Measurements from ENCODE around the gene ZNF169. TPM values are rescaled to one million over a fixed set of nuclear protein-coding genes. Genes with fewer than 3 reads are reported as not detected.
A peak's percentile ranks its signal among the peaks of the same experiment; 100 is the strongest.
"Not testable (repeated sequence)": the region's sequence is repeated elsewhere in the genome, so short reads cannot be mapped to it uniquely, and the experiment has no call there.

Gene ZNF169
- total RNA-seq = 7.1 and 9.4 TPM in 2 replicates

DNA sequence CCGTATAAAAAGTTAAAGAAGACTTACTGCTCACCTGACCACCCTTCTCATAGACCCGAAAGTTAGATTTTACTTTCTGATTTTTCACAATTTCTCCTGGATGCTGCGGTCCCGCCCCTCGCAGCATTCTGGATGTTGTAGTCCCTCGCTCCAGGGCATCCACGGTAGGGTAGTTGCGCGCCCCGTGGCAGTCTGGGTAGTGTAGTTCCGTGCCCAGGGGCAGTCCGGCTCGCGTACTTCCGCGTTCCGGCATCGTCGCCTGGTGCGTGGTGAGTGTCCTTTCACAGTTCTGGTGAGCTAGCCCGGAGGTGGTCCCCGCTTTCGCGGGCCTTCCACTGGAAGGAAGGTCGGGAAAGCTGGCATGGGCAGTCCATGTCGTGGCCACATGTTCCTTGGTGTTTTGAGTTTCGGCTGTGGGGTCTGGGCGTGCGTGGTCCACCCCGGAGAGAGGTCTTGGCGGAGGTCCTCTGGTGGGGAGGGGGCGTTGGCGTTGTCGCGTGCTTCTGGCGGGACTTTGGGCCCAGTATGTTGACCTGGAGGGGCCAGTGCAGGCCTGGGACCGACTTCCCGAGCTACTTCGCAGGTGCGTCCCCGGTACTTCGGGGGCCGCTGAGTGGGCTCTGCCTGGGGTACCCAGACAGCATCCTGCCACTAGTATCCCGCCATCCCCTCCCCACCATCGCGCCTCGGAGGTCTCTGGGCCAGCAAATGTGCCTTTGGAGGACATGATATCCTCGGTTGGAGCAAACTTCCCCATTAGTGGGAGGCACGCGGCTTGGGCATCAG is at the start of gene ZNF169:
ZNF169 (plus strand) TSS at position 222 of the 786 bp plus-strand sequence. CDS start 19,515 bp downstream, outside the sequence.
- Mint-ChIP-seq H3K27ac (peak within 1 kb of the TSS; percentile 98), H3K4me3 (peak within 1 kb of the TSS; percentile 99), H3K4me1 (peaks cover 15% of the 10 kb centered on the region), H3K36me3 (ENCODE audit: low read depth) (peaks cover 12% of the 10 kb centered on the region), H3K27me3 (peaks cover 14% of the 10 kb centered on the region), H3K9me3 (no peaks in the 10 kb centered on the region)
- intact Hi-C loops (cut with micrococcal nuclease) = loop anchor here (1.0 to 5.0 kb wide), 2 partner anchors 93 to 468 kb away; partner anchors contain the start of gene AOPEP
- DNase-seq = peak; percentile 96

DNA sequence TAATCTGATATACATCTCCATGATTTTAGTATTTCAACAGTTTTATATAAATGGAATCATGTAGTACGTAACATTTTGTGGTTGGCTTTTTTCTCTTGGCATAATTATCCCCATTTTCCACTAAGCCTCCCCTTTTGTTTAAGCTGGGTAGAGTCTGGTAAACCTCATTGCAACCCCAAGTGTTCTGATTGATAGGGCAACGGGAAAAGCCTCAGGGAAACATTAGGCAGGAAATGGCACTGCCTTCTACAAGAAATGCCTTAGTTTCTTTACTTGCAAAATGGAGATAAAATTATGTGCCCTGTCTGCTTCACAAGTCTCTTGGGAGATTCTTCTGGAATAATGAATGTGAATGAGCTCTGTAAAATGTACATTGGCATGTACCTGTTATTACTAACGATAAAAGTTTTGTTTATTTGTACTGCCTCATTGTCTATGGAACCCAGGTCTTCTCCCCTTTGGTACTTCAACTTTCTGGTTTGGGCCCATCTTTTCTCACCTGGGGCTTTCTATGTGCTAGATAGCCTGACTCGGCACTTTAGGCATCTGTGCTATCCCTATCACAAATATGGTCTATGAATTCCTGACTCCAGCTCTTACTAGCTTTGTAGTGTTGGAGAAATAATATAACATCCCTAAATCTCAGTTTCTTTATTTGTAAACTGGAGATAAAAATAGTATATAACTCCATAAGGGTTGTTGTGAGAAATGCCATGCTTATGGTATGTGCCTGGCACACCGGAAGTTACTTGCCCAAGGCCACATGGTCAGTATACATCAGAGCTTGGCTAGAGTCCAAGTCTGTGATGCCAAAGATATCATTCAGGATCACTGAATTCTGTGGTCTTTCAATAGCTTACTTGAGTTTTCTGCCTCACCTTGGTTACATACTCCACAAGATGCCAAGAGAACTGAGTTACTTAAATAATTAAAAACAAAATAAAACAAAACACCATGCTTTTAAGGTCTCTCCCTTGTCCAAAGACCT is 48.2 kb upstream of the ZNF169 start:
- Mint-ChIP-seq H3K36me3 (ENCODE audit: low read depth) (no peaks in the 10 kb centered on the region), H3K27me3 (peaks cover 7% of the 10 kb centered on the region), H3K9me3 (no peaks in the 10 kb centered on the region), H3K4me3 (no peak overlapping the region), H3K4me1 (peaks cover 4% of the 10 kb centered on the region), H3K27ac (no peak overlapping the region)
- no peak for DNase-seq
- intact Hi-C loops (cut with micrococcal nuclease) = loop anchor here (10.0 kb wide), 1 partner anchor 76 kb away; no protein-coding TSS in a partner anchor

DNA sequence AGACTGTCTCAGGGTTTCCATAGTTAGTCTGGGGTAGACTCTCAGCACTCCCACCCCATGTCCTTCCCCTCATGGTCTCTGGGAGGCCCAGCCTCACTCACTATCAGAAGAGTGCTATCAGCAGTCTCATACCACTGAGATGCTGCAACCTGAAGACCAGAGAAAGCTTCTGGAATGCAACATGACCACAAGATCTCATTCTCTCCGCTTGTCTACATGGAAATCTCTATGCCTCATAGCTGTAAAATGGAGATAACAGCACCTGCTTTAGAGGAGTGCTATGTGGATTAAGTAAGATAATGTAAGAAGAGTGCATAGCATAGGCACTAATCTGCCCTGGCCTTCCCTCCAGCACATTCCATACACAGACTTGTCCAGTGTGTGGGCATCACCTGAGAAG is 47.0 kb upstream of the ZNF169 start:
- Mint-ChIP-seq H3K9me3 (no peaks in the 10 kb centered on the region), H3K4me3 (no peak overlapping the region), H3K27me3 (peaks cover 11% of the 10 kb centered on the region), H3K36me3 (ENCODE audit: low read depth) (no peaks in the 10 kb centered on the region), H3K27ac (no peak overlapping the region), H3K4me1 (peaks cover 4% of the 10 kb centered on the region)
- no peak for DNase-seq
- intact Hi-C loops (cut with micrococcal nuclease) = loop anchor here (10.0 kb wide), 1 partner anchor 77 kb away; no protein-coding TSS in a partner anchor

DNA sequence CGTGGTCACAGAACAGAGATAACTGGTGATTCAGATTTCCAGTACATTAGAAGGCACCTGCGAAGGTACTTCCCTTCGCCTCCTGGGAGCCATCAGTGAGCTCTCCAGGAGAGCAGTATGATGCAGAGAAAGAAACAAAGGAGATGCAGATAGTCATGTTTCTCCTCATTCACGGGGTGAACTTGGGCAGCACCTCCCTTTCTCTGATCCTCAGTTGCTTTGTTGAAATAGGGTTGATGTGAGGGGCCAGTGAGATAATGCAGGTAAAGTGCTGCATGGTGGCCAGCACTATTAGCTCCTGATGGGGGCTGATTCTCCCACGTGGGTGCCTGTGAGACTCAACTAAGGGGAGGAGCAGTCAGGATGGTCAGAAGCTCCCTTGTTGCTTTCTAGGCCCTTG is 46.6 kb upstream of the ZNF169 start:
- DNase-seq = no peak

DNA sequence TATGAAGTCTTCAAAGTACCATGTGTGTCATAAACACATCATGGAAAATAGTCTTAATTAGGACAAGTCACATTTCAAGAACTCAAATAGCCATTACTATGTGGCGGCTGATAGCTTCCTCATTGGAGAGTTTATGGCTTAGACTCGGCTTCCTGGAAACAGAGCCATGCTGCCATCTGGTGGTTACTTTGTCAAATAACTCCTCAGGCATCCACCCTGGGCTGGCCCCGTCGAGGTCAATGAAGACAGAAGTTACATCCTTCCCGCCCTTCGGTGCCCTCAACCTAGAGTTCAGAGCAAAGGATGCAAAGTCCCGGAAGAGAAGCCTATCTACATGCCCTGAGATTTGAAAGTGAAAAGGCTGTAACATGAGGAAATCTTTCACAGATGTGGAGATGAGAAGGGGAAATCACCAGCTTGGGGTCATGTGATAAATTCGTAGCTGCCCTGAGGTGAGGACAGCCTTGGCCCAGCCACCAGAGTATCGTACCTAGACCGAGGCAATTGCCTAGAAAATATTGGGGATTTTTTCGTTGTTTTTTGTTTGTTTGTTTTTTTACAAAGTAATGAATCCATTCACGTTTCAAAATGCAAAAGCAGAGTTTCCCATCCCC is 45.5 kb upstream of the ZNF169 start:
- peak overlapping the region; percentile 64 for H3K27ac Mint-ChIP-seq
- peaks cover 12% of the 10 kb centered on the region for H3K27me3 Mint-ChIP-seq
- H3K9me3 Mint-ChIP-seq = no peaks in the 10 kb centered on the region
- DNase-seq = peak; percentile 91
- no peaks in the 10 kb centered on the region for H3K36me3 Mint-ChIP-seq (ENCODE audit: low read depth)
- peak overlapping the region; percentile 33 for H3K4me3 Mint-ChIP-seq
- intact Hi-C loops (cut with micrococcal nuclease) = loop anchor here (1.0 to 10.0 kb wide), 3 partner anchors 79 to 199 kb away; no protein-coding TSS in a partner anchor
- H3K4me1 Mint-ChIP-seq = peaks cover 4% of the 10 kb centered on the region

More for the DNA sequence above, 46.6 kb upstream of the ZNF169 start:
- Mint-ChIP-seq H3K9me3 (no peaks in the 10 kb centered on the region), H3K27me3 (peaks cover 11% of the 10 kb centered on the region), H3K4me3 (no peak overlapping the region), H3K27ac (no peak overlapping the region), H3K4me1 (peaks cover 4% of the 10 kb centered on the region), H3K36me3 (ENCODE audit: low read depth) (no peaks in the 10 kb centered on the region)
- intact Hi-C loops (cut with micrococcal nuclease) = loop anchor here (10.0 kb wide), 1 partner anchor 78 kb away; no protein-coding TSS in a partner anchor

DNA sequence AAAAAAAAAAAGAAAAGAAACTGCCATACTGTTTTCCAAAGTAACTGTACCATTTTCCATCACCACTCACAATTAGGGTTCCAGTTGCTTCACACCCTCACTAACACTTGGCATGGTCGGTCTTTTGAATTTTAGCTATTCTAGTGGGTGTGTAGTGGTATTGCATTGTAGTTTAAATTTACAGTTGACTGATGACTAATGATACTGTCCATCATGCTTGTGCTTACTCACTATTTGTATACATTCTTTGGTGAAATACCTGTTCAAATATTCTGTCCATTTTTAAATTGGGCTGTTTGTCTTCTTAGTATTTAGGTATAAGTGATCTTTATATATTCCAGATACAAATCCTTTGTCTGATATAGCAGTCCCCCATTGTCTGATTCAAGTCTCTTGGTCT is 36.2 kb upstream of the ZNF169 start:
- H3K4me3 Mint-ChIP-seq = no peak overlapping the region
- H3K27ac Mint-ChIP-seq = no peak overlapping the region
- H3K27me3 Mint-ChIP-seq = peaks cover 28% of the 10 kb centered on the region
- intact Hi-C loops (cut with micrococcal nuclease) = no loop called here
- H3K4me1 Mint-ChIP-seq = no peaks in the 10 kb centered on the region
- no peak for DNase-seq
- H3K36me3 Mint-ChIP-seq (ENCODE audit: low read depth) = no peaks in the 10 kb centered on the region
- H3K9me3 Mint-ChIP-seq = no peaks in the 10 kb centered on the region

DNA sequence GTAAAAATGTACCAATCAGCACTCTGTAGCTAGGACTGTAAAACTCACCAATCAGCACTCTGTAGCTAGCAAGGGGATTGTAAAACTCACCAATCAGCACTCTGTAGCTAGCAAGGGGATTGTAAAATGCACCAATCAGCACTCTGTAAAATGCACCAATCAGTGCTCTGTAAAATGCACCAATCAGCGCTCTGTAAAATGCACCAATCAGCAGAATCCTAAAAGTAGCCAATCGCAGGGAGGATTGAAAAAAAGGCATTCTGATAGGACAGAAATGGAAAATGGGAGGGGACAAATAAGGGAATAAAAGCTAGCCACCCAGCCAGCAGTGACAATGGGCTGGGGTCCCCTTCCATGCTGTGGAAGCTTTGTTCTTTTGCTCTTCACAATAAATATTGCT is 33.7 kb upstream of the ZNF169 start:
- H3K4me1 Mint-ChIP-seq; DNase-seq; H3K36me3 Mint-ChIP-seq (ENCODE audit: low read depth); H3K27ac Mint-ChIP-seq; H3K4me3 Mint-ChIP-seq; H3K9me3 Mint-ChIP-seq; intact Hi-C loops (cut with micrococcal nuclease): not testable (repeated sequence)
- H3K27me3 Mint-ChIP-seq = peaks cover 21% of the 10 kb centered on the region

DNA sequence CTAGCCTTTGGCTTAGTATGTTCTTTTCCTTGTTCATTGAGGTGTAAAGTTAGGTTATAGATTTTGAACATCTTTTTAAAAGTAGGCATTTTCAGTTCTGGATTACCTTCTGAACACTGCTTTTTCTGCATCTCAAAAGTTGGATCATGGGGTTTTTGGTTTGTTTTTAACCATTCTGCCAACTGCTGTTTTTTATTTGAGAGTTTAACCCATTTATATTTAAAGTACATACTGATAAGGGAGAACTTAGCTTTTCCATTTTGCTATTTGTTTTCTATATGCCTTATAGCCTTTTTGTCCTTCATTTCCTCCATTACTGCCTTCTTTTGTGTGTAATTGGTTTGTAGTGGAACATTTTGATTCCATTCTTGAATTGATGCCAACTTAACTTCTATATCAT is 30.5 kb upstream of the ZNF169 start:
- no peaks in the 10 kb centered on the region for H3K4me1 Mint-ChIP-seq
- no peak overlapping the region for H3K4me3 Mint-ChIP-seq
- intact Hi-C loops (cut with micrococcal nuclease) = no loop called here

DNA sequence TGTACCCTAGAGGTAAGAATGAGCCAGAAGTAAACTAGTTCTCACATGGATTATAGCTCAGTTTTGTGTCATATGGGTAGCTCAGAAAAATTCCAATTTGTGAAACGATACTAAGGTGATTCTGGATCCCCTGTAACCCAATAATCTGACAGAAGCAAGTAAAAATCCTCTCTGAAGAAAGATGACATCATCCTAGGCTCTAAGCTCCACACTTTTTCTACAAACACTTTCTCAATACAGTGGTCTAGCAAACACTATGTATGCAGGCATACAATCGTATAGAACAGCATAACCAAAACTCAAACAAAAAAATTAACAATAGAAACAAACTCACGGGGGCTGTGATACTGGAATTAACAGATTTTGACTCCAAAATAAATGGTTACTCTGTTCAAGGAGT is 26.7 kb upstream of the ZNF169 start:
- peaks cover 12% of the 10 kb centered on the region for H3K27me3 Mint-ChIP-seq
- intact Hi-C loops (cut with micrococcal nuclease) = no loop called here
- H3K4me1 Mint-ChIP-seq = no peaks in the 10 kb centered on the region
- H3K4me3 Mint-ChIP-seq = no peak overlapping the region
- H3K36me3 Mint-ChIP-seq (ENCODE audit: low read depth) = no peaks in the 10 kb centered on the region
- H3K9me3 Mint-ChIP-seq = no peaks in the 10 kb centered on the region
- H3K27ac Mint-ChIP-seq = no peak overlapping the region
- no peak for DNase-seq

More for the DNA sequence above, 30.5 kb upstream of the ZNF169 start:
- Mint-ChIP-seq H3K27me3 (peaks cover 17% of the 10 kb centered on the region), H3K9me3 (no peaks in the 10 kb centered on the region), H3K27ac (no peak overlapping the region), H3K36me3 (ENCODE audit: low read depth) (no peaks in the 10 kb centered on the region)
- no peak for DNase-seq

DNA sequence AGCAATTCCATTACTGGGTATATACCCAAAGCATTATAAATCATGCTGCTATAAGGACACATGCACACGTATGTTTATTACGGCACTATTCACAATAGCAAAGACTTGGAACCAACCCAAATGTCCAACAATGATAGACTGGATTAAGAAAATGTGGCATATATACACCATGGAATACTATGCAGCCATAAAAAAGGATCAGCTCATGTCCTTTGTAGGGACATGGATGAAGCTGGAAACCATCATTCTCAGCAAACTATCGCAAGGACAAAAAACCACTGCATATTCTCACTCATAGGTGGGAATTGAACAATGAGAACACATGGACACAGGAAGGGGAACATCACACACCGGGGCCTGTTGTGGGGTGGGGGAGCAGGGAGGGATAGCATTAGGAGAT is 18.0 kb upstream of the ZNF169 start:
- intact Hi-C loops (cut with micrococcal nuclease) = not testable (repeated sequence)

DNA sequence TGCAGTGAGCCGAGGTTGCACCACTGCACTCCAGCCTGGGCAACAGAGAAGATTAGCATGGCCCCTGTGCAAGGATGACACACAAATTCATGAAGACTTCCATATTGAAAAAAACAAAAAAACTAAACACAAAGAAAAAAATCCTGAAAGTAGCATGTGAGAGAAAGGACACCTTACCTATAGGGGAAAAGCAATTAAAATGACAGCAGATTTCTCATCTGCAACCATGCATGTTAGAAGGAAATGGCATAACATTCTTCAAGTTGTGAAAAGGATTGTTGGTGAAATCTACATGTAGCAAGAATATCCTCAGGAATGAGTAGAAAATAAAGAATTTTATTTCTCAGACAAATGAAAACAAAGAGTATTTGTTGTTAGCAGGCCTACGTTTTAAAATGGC is 13.4 kb upstream of the ZNF169 start:
- Mint-ChIP-seq H3K27ac (no peak overlapping the region), H3K9me3 (peaks cover 7% of the 10 kb centered on the region), H3K4me3 (no peak overlapping the region), H3K36me3 (ENCODE audit: low read depth) (no peaks in the 10 kb centered on the region), H3K4me1 (peaks cover 5% of the 10 kb centered on the region), H3K27me3 (peaks cover 9% of the 10 kb centered on the region)
- DNase-seq = no peak
- intact Hi-C loops (cut with micrococcal nuclease) = no loop called here

More for the DNA sequence above, 18.0 kb upstream of the ZNF169 start:
- not testable (repeated sequence) for H3K27ac Mint-ChIP-seq; H3K27me3 Mint-ChIP-seq; H3K9me3 Mint-ChIP-seq; H3K36me3 Mint-ChIP-seq (ENCODE audit: low read depth); H3K4me3 Mint-ChIP-seq; DNase-seq; H3K4me1 Mint-ChIP-seq

DNA sequence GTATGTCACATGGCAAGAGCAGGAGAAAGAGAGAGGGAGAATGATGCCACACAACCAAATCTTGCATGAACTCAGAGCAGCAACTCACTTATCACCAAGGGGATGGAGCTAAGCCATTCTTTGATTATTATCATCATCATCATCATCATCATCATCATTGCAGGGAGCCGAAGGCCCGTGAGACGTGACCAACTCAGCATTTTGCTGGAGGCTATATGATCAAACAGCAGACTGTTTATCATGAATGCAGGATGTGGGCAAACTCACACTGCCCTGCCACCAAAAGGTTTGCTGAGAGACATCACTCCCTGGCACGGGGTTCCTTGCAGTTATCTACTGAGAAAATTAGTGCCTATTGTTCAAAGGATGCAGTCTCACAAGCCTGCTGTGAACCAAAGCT is 8.6 kb upstream of the ZNF169 start:
- DNase-seq = no peak
- Mint-ChIP-seq H3K9me3 (no peaks in the 10 kb centered on the region), H3K4me1 (peaks cover 5% of the 10 kb centered on the region), H3K27ac (no peak overlapping the region), H3K36me3 (ENCODE audit: low read depth) (no peaks in the 10 kb centered on the region), H3K27me3 (peaks cover 9% of the 10 kb centered on the region), H3K4me3 (no peak overlapping the region)
- intact Hi-C loops (cut with micrococcal nuclease) = no loop called here

DNA sequence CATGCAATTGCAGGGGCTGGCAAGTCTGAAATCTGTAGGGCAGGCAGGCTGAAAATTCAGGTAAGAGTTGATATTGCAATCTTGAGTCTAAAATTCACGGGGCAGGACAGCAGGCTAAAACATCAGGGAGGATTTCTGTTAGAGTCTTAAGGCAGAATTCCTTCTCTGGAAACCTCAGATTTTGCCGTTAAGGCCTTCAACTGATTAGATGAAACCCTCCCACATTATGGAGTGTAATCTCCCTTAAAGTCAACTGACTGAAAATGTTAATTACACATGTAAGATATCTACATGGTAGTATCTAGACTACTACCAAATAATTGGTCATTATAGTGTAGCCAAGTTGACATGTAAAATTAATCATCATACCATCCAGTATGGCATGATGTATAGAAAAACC is 3.1 kb upstream of the ZNF169 start:
- no peaks in the 10 kb centered on the region for H3K9me3 Mint-ChIP-seq
- H3K27me3 Mint-ChIP-seq = peaks cover 16% of the 10 kb centered on the region
- no peak overlapping the region for H3K27ac Mint-ChIP-seq
- H3K4me3 Mint-ChIP-seq = no peak overlapping the region
- intact Hi-C loops (cut with micrococcal nuclease) = loop anchor here (5.0 kb wide), 1 partner anchor 471 kb away; the partner anchor contains the start of gene AOPEP
- peaks cover 3% of the 10 kb centered on the region for H3K36me3 Mint-ChIP-seq (ENCODE audit: low read depth)
- peaks cover 9% of the 10 kb centered on the region for H3K4me1 Mint-ChIP-seq
- DNase-seq = no peak
